ENCODE data around the gene RAB6B.

RAB6B gene

GRCh38 chr3:133930341-133930933 is 34.8 kb upstream of the RAB6B start:
- TF ChIP-seq, protein P1, sequence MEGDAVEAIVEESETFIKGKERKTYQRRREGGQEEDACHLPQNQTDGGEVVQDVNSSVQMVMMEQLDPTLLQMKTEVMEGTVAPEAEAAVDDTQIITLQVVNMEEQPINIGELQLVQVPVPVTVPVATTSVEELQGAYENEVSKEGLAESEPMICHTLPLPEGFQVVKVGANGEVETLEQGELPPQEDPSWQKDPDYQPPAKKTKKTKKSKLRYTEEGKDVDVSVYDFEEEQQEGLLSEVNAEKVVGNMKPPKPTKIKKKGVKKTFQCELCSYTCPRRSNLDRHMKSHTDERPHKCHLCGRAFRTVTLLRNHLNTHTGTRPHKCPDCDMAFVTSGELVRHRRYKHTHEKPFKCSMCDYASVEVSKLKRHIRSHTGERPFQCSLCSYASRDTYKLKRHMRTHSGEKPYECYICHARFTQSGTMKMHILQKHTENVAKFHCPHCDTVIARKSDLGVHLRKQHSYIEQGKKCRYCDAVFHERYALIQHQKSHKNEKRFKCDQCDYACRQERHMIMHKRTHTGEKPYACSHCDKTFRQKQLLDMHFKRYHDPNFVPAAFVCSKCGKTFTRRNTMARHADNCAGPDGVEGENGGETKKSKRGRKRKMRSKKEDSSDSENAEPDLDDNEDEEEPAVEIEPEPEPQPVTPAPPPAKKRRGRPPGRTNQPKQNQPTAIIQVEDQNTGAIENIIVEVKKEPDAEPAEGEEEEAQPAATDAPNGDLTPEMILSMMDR (IDR thresholded peaks at IDR 0.05; ENCODE audit: low read depth, low read length): peak; percentile 81
- in situ Hi-C loops (cut with HindIII; ENCODE audit: low sequenced_read_pairs): no loop called here
- peak; percentile 82 for DNase-seq (ENCODE audit: low read depth, low spot score)
- no peak overlapping the region for H3K4me3 ChIP-seq (ENCODE audit: low read depth, low read length)

- TF ChIP-seq, protein P1 (IDR thresholded peaks at IDR 0.05; ENCODE audit: low read depth, low read length): no peak
- in situ Hi-C loops (cut with HindIII; ENCODE audit: low sequenced_read_pairs): no loop called here
- H3K4me3 ChIP-seq (ENCODE audit: low read depth, low read length): no peak overlapping the region
- DNase-seq (ENCODE audit: low read depth, low spot score): no peak
Observed at GRCh38 chr3:133928903-133929607, 33.4 kb upstream of the RAB6B start.

GRCh38 chr3:133928136-133928893 is 32.6 kb upstream of the RAB6B start:
- DNase-seq (ENCODE audit: low read depth, low spot score): no peak
- peak overlapping the region; percentile 40 for H3K4me3 ChIP-seq (ENCODE audit: low read depth, low read length)
- TF ChIP-seq, protein P1 (IDR thresholded peaks at IDR 0.05; ENCODE audit: low read depth, low read length): no peak
- in situ Hi-C loops (cut with HindIII; ENCODE audit: low sequenced_read_pairs): no loop called here

- TF ChIP-seq, protein P1 (IDR thresholded peaks at IDR 0.05; ENCODE audit: low read depth, low read length): peak; percentile 61
- H3K4me3 ChIP-seq (ENCODE audit: low read depth, low read length): peak overlapping the region; percentile 40
- DNase-seq (ENCODE audit: low read depth, low spot score): peak; percentile 15
- in situ Hi-C loops (cut with HindIII; ENCODE audit: low sequenced_read_pairs): no loop called here
Observed at GRCh38 chr3:133927540-133928066, 31.9 kb upstream of the RAB6B start.

DNA sequence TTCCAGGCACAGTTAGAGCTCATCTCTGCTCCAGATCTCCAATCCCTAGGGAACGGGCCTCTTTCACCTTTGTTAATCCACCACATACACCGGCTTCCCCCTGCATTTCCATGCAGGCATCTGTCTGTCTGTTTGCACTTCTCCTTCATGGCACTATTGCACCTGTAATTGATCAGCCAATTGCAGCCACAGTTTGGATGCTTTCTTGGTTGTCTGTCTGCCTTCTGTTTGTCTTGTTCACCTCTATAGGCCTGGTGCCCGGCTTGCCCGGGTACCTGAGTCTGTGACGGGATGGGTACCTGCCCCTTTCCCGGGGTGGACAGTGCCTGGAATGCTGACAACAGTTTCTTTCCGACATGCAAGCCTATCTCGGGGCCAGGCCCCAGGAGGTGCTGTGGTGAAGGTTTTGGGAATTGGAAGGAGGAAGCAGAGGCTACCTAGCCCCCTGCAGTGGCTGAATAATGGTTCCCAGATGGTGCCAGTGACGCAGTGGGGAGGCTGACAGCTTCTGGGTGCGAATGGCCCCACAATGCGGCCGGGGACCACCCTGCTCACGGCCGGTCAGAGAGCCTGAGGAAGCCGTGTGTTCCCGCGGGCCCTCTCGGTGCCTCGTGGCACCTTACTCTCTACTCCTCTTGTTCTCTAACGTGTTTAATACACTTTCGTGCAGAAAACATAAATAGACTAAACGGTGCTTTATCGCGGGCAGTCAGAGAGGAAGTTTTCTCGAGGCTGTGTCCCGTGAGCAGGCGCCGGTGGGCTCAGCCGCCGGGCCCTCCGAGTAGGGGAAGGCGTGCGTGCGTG is 31.3 kb upstream of the RAB6B start:
- TF ChIP-seq, protein P1 (IDR thresholded peaks at IDR 0.05; ENCODE audit: low read depth, low read length): peak; percentile 17
- in situ Hi-C loops (cut with HindIII; ENCODE audit: low sequenced_read_pairs): no loop called here
- DNase-seq (ENCODE audit: low read depth, low spot score): peak; percentile 17
- peak overlapping the region; percentile 40 for H3K4me3 ChIP-seq (ENCODE audit: low read depth, low read length)
